Transverse colon (tissue), 4 donors: ENCODE results near the gene MYG1. TPM values are rescaled to one million over a fixed set of nuclear protein-coding genes. Genes with fewer than 3 reads are reported as not detected.

Experiments
- DNase-seq: peaks from one replicate; pipeline ENCODE4 v3.0.0-alpha.2; 2019
- H3K27ac ChIP-seq, 4 donors: fragments of 200-600 bp; sonication (generic); 2 replicates each; pipeline ENCODE4 v1.5.1; 2016 to 2018; ENCODE audit warnings: inconsistent platforms in 4 of 4
- H3K27me3 ChIP-seq: fragments of 200-600 bp; sonication (generic); 2 replicates; pipeline ENCODE4 v1.5.1; 2017; ENCODE audit warnings: inconsistent platforms
- H3K36me3 ChIP-seq, 4 donors: fragments of 200-600 bp; sonication (generic); 2 replicates each; pipeline ENCODE4 v1.5.1; 2017 to 2019; ENCODE audit warnings: inconsistent platforms in 4 of 4
- H3K4me1 ChIP-seq, 4 donors: fragments of 200-600 bp; sonication (generic); 2 replicates each; pipeline ENCODE4 v1.5.1; 2017 to 2020; ENCODE audit warnings: inconsistent platforms in 4 of 4
- H3K4me3 ChIP-seq, 4 donors: fragments of 200-600 bp; sonication (generic); 1 replicate in 1 of 4; 2 replicates in 3 of 4; pipeline versions ENCODE4 v1.5.1 to v1.6.1; 2017 to 2019; ENCODE audit warnings: inconsistent platforms in 4 of 4
- H3K9me3 ChIP-seq, 2 donors: fragments of 200-600 bp; sonication (generic); 2 replicates each; pipeline ENCODE4 v1.5.1; 2017 to 2019; ENCODE audit warnings: inconsistent platforms in 2 of 2
- EP300 ChIP-seq: sonication (generic); formaldehyde crosslinking; IDR thresholded peaks from one replicate; pipeline ENCODE4 v1.6.1; 2017; ENCODE audit warnings: antibody characterized with exemption, low read depth
- POLR2A ChIP-seq: fragments of 450-650 bp; IDR thresholded peaks from one replicate; pipeline ENCODE4 v1.6.1; 2016; ENCODE audit warnings: antibody characterized with exemption, mild to moderate bottlenecking, moderate library complexity
- POLR2AphosphoS5 ChIP-seq, 3 donors: sonication (generic); formaldehyde crosslinking; IDR thresholded peaks; one replicate each; pipeline ENCODE4 v1.6.1; 2016; ENCODE audit warnings: antibody characterized with exemption in 3 of 3
- WGBS, 2 donors: methylation state at CpG; one replicate each; pipeline ENCODE4 v1.1.5; 2018; ENCODE audit warnings: low coverage in 1 of 2; 5-methylcytosine and 5-hydroxymethylcytosine counted together
- in situ Hi-C, 4 donors: fragments of 200-750 bp; cut with MboI; loops; one replicate each; pipeline versions ENCODE4 v1.15.0 to v1.15.1; 2017; ENCODE audit warnings: low sequenced_read_pairs in 3 of 4, low pct_ligation_motif_present in 1 of 4, low pct_unique_long_range_greater_than_20kb in 1 of 4
- intact Hi-C: fragments of 100-400 bp; cut with DNase I; formaldehyde crosslinking; loops from one replicate; pipeline ENCODE4 v1.15.1; 2023; ENCODE audit warnings: low total_unique reads
- total RNA-seq, 4 donors: library from RNA; depleted of rRNA; stranded (reverse); fragments of >200 nt; gene quantifications; one replicate each; pipeline ENCODE4 v1.1.0, GENCODE V29; 2016
- TF ChIP-seq, protein P1 (sequence below), 5 experiments: fragments of 200-600 bp in 3 of 5; fragments of 450-650 bp in 2 of 5; sonication (generic) in 3 of 5; IDR thresholded peaks; 1 replicate in 2 of 5; 2 replicates in 3 of 5; pipeline ENCODE4 v1.5.1; 2016 to 2017; ENCODE audit warnings: antibody characterized with exemption in 5 of 5, inconsistent platforms in 3 of 5, mild to moderate bottlenecking in 2 of 5, moderate library complexity in 1 of 5

MYG1 gene
- total RNA-seq, 4 donors from 2014 or later = 12.7 to 37.0 (median 24.3) TPM

DNA sequence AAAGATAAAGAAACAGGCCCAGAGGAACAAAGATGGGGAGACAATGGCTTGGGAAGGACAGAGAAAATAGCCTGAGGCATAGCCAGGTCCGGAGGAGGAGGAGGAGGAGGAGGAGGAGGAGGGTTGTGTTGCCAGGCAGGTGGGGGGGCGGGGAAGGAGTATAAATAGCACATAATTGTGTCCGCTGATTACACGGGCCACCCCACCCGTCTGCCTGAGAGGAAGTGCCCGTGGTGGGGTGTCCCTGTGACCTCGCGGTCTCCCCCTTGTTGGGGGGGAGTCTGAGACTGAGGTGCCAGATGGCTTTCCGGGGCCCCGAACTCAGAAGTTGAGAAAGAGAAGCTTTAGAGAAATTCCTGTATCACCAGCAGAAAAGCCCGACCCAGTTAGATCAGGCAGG is 38.5 kb downstream of the MYG1 start:
- Histone ChIP-seq H3K27me3 (peaks cover 52% of the 10 kb centered on the region), H3K27ac (no peak overlapping the region), H3K4me1 (no peaks in the 10 kb centered on the region), H3K9me3 (no peaks in the 10 kb centered on the region), H3K36me3 (no peaks in the 10 kb centered on the region), H3K4me3 (no peak overlapping the region)
- WGBS, 2 donors = 19 to 26% methylated on average over 5 to 11 of the region's 11 CpGs
- no peak for DNase-seq
- intact Hi-C loops (no loop called here), in situ Hi-C loops (no loop called here)
- TF ChIP-seq POLR2A (no peak), EP300 (no peak), POLR2AphosphoS5 (IDR thresholded peaks at IDR 0.05) (no peak)
- TF ChIP-seq, protein P1, sequence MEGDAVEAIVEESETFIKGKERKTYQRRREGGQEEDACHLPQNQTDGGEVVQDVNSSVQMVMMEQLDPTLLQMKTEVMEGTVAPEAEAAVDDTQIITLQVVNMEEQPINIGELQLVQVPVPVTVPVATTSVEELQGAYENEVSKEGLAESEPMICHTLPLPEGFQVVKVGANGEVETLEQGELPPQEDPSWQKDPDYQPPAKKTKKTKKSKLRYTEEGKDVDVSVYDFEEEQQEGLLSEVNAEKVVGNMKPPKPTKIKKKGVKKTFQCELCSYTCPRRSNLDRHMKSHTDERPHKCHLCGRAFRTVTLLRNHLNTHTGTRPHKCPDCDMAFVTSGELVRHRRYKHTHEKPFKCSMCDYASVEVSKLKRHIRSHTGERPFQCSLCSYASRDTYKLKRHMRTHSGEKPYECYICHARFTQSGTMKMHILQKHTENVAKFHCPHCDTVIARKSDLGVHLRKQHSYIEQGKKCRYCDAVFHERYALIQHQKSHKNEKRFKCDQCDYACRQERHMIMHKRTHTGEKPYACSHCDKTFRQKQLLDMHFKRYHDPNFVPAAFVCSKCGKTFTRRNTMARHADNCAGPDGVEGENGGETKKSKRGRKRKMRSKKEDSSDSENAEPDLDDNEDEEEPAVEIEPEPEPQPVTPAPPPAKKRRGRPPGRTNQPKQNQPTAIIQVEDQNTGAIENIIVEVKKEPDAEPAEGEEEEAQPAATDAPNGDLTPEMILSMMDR (IDR thresholded peaks at IDR 0.05) = no peak

DNA sequence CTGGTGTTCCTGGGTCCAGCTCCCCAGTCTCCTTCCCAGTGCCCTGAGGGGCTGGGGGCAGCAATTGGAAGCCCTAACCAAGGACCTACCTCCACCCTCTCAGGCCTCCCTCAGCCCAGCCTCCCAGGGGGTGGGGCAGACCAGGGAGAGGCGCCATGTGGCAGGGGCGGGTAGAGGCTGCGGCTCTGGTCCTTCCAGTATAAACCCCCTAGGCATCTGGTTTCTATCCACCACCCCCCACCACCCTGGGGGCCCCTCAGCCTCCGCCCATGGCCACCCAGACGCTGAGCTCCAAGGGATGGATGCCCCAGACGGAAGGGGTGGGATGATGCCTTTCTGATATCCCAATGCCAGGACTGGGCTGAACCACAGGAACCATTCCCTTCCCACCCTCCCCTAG is 39.4 kb downstream of the MYG1 start:
- 0 to 27% methylated on average over 1 to 6 of the region's 6 CpGs for WGBS, 2 donors

DNA sequence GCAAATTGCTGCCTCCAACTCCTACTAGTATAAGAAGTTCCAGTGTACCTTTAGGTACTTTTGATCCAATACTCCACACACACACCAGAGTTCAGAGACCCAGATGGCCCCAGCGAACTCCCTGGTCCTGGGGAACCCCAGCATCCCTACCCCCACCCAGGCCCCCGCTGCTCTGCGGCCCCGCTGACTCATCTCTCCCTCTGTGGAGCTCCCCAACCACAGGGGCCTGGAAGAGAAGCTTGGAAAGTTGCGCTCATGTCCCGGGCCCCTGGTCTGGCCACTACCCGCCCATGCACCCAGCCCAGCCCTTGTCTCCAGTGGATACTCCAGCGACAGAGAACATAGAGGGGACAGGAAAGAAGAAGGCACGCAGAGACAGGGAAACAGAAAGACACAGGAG is 40.9 kb downstream of the MYG1 start:
- H3K27ac ChIP-seq = no peak overlapping the region
- DNase-seq = no peak
- H3K4me1 ChIP-seq = peaks cover 0 to 7% (median 3%) of the 10 kb centered on the region in 4 donors
- intact Hi-C loops (loop anchor here (10.0 kb wide), 1 partner anchor 164 kb away; the partner anchor contains the start of genes NPFF and TARBP2), in situ Hi-C loops (loop anchor here in 2 of 4 donors (5.0 to 10.0 kb wide), 2 partner anchors 72 to 164 kb away; partner anchors contain the start of genes NPFF (in 1 of the 2) and TARBP2 (in 1 of the 2))
- H3K27me3 ChIP-seq = peaks cover 39% of the 10 kb centered on the region
- H3K36me3 ChIP-seq = no peaks in the 10 kb centered on the region
- H3K4me3 ChIP-seq = no peak overlapping the region
- 81% methylated on average over 9 of the region's 9 CpGs; no CpG with 5 or more reads in 1 of the 2 donors for WGBS, 2 donors
- no peaks in the 10 kb centered on the region for H3K9me3 ChIP-seq
- TF ChIP-seq EP300 (no peak), POLR2AphosphoS5 (IDR thresholded peaks at IDR 0.05) (no peak), POLR2A (no peak)
- TF ChIP-seq, protein P1 (IDR thresholded peaks at IDR 0.05) = no peak

More for the DNA sequence above, 39.4 kb downstream of the MYG1 start:
- in situ Hi-C loops = no loop called here
- intact Hi-C loops = no loop called here
- H3K27me3 ChIP-seq = peaks cover 49% of the 10 kb centered on the region
- TF ChIP-seq POLR2A (no peak), EP300 (no peak), POLR2AphosphoS5 (IDR thresholded peaks at IDR 0.05) (no peak)
- TF ChIP-seq, protein P1 (IDR thresholded peaks at IDR 0.05) = no peak
- H3K4me1 ChIP-seq = peaks cover 0 to under 1% (median 0%) of the 10 kb centered on the region in 4 donors
- DNase-seq = no peak
- no peaks in the 10 kb centered on the region for H3K9me3 ChIP-seq
- no peak overlapping the region for H3K4me3 ChIP-seq
- no peaks in the 10 kb centered on the region for H3K36me3 ChIP-seq
- no peak overlapping the region for H3K27ac ChIP-seq

DNA sequence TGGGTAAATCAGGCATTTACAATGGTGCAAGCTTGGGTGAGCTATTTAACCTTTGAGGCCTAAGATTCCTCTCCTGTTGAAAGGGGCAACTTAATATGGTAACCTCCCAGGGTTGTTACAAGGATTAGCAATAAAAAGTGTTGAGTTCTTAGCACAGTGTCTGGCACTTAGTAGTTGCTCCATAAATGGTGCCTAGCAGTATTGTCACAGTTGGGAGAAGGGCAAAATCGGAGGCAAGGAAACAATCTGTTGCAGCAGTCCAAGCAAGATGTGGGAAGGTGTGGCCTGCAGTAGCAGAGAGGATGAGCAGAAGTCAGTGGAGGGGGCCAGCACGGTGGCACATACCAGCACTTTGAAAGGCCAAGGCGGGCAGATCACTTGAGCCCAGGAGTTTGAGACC is 44.0 kb downstream of the MYG1 start:
- in situ Hi-C loops (loop anchor here in 2 of 4 donors (5.0 to 10.0 kb wide), 2 partner anchors 69 to 161 kb away; partner anchors contain the start of genes NPFF (in 1 of the 2) and TARBP2 (in 1 of the 2)), intact Hi-C loops (loop anchor here (10.0 kb wide), 1 partner anchor 161 kb away; the partner anchor contains the start of genes NPFF and TARBP2)
- Histone ChIP-seq H3K27me3 (peaks cover 10% of the 10 kb centered on the region), H3K27ac (no peak overlapping the region), H3K9me3 (no peaks in the 10 kb centered on the region), H3K4me1 (peaks cover 0 to 13% (median 5%) of the 10 kb centered on the region in 4 donors), H3K4me3 (no peak overlapping the region), H3K36me3 (no peaks in the 10 kb centered on the region)
- WGBS, 2 donors = 60 to 67% methylated on average over 3 of the region's 3 CpGs
- DNase-seq = no peak
- TF ChIP-seq POLR2AphosphoS5 (IDR thresholded peaks at IDR 0.05) (no peak), EP300 (no peak), POLR2A (no peak)
- TF ChIP-seq, protein P1 (IDR thresholded peaks at IDR 0.05) = no peak
